CD1c-positive myeloid dendritic cell (primary cell): ENCODE measurements around the gene OXNAD1.
A peak's percentile ranks its signal among the peaks of the same experiment; 100 is the strongest.

Source experiments
- DNase-seq: peaks from one replicate; pipeline ENCODE4 v3.0.0-alpha.2; 2016; ENCODE audit errors: extremely low spot score

The OXNAD1 gene, protein sequence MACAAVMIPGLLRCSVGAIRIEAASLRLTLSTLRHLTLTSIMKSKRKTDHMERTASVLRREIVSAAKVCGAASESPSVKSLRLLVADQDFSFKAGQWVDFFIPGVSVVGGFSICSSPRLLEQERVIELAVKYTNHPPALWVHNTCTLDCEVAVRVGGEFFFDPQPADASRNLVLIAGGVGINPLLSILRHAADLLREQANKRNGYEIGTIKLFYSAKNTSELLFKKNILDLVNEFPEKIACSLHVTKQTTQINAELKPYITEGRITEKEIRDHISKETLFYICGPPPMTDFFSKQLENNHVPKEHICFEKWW

DNA sequence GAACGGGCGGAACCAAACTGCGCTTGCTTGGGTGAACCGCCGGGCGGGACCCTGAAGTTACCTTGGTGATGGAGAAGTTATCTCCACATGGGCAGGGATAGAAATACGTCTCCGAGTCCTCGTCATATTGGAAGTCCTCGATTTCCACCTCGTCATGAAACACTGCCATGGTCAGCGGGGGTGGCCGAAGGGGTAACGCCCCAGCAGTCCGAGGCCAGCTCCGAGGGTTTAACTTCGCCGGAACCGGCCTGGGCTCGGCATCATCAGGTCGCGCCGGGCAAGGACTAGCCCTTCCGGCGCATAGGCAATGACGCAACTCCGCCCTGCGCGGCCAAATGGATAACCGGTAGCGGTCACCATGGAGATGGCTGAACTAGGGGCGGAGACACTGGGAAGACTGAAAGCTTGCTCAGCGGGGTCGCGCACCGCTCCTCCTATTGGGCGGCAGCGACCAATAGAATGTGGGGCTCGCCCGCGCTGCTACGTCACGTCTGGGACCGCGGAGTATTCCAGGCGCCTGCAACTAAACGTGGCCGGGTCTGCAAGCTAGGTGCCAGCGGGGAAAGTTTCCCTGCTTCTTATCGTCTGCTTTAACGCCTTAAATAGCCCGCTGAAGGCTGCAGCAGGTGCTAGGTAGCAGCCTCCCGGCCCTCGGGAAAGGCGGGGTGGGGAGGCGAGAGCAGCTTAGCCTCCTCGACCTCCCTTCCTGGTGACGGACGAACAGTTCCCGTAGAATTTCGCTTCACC lies at the start of gene OXNAD1, which contains the start of gene DPH3:
TSS of gene OXNAD1 (plus strand) at position 505 of the 747 bp plus-strand sequence. CDS start 5,741 bp downstream, outside the sequence.
TSS of gene DPH3 (minus strand) at position 236 of the 747 bp plus-strand sequence. CDS start at position 169, 67 bp downstream.
- DNase-seq = peak; percentile 100

DNA sequence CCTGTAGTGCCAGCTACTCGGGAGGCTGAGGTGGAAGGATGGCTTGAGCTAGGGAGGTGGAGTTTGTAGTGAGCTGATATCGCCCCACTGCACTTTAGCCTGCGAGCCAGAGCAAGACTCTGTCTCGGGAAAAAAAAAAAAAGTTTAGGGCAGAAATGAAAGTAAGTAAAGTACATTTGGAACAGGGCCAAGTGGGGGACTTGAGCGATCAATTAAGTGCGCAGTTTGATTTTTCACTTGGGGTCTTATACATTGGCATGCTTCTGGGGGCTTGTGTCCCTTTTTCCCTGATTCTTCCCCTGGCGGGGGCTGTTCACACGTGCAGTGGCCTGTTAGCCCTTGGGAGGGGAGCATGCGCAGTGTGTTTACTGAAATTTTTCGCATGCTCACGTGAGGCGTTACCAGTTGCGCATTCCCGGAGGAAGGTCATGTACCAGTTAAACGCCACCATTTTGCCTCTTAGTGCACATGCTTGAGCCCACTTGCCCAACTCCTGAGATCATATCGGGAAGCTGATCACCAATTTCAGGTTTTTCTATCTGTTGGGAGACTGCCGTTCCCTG lies 48.6 kb upstream of the OXNAD1 start:
- DNase-seq = no peak

DNA sequence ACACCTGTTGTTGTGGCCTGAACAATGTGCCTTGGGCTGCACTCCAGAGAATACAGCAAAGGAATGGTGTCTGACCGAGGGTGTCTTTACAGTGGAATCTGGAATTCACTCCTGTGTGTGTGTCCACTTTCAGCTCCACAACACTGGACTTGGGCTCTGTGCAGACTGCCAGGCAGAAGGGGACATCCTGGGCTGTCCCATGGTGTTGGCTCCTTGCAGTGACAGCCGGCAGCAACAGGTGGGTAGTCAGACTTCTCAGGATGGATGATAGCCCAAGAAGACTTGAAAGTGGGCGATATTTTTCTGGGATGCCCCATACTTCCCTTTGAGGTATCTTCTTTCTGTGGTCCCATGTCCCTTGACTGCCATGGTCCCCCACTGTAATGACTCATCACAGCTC lies 45.2 kb upstream of the OXNAD1 start:
- no peak for DNase-seq

DNA sequence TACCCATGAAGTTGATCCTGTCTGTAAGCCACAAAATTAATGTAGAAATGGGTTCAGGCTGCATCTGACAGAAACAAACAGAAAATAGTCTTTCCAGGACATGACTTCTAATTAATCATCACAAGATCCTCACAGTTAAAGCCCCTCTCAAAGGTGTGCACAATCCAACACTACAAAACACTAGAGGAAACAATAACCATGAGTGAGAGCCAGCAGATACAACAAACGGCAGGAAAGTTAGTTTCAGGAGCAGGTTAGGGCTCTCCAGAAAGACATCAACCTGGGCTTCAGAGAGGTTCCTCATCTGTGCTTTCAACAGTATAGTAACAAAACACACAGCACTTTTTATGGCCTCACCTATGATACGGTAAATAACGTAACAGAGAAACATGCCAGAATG lies 43.0 kb upstream of the OXNAD1 start:
- no peak for DNase-seq

DNA sequence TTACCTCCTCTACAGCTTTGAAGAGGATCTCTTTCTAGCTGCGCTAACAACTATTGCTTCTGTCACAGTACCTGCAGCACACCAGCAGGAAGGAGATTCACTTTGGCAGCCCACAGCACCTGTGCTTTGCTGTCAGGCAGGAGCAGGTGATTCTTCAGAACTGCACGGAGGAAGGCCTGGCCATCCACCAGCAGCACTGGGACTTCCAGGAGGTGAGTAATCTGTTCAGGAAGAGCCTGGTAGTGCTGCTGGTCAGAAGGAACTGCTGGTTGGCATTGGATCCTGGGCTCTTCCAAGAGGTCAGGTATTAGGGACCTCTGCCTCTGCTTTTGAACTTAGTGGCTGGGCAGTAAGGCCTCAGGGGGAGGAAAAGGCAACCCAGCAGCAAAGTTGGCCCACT lies 42.5 kb upstream of the OXNAD1 start:
- no peak for DNase-seq

DNA sequence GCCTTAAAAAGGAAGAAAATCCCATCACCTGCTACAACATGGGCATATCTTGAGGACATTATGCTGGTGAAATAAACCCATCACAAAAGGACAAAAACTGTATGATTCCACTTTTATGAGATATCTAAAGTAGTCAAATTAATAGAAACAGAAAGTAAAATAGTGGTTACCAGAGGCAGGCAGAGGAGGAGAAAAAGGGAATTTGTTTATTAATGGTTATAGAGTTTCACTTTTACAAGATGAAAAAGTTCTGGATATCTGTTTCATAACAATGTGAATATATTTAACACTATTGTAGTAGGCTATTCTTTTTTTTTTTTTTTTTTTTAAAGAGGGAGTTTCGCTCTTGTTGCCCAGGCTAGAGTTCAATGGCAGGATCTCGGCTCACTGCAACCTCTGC lies 40.7 kb upstream of the OXNAD1 start:
- DNase-seq = no peak

DNA sequence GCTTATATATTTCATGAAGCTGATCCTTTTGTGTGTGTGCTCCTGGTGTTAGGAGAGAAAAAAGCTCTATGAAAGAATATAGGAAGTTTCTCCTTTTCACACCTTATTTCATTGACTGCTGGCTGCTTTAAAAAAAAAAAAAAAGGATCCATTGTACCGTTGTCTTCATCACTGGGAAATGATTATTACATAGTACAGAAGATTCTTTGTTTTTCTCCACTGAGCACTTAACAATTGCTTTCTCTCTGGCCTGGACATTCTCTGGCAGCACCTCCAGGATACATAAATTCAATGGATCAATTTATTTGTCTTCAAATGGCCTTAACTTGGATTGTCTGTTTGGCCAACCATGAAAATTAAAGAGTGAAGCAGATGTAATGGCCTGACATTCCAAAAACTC lies 37.4 kb upstream of the OXNAD1 start:
- no peak for DNase-seq

DNA sequence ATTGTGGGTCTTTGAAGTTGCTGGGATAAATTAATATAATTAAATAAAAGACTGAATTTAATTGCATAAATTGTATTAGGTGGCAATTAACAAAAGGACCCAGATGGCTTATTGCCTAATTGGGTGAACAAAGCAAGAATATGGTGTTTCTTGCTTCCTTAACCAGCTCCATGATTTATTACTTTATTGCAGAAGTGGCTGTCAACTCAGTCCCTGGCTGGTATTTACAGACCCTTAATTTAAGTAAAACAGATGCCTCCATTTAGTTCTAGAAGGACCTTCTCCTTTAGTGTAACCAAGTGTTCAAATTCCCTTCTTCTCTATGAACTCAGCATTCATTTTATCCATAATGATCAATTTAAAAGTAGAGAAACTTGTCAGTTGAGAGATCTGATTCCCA lies 35.3 kb upstream of the OXNAD1 start:
- DNase-seq = no peak

DNA sequence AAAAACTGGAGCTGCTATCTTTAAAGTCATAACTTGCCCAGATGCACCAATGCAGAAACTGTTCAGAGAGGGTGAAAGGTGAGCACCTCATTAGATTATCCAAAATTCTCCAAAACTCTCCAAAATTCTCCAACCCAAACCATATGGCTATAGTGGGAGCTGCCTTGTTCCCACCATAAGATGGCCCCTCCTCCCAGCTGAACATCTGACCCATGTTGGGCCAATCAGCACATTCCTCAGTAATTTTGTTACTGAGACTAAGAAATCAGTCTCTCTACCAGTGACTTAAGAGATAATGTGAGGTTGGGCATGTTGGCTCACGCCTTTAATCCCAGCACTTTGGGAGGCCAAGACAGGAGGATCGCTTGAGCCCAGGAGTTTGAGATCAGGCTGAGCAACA lies 33.0 kb upstream of the OXNAD1 start:
- DNase-seq = no peak

DNA sequence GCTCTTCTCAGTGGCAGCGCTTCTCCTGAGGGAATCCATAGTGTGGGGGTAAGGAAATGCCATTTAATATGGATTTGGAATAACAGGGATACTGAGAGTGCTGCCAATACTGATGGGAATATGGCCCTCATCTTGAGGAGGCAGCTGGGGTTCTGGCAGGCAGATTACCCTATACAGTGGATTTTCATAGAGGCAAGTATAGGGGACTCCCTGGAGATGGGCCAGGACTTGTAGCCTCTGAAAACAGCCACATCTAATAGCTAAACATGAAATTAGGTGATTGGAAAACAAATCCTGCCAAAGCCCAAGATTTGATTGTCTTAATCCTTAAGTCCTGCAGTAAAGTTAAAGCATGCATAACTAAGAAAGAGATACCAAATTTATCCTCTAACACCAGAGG lies 31.2 kb upstream of the OXNAD1 start:
- no peak for DNase-seq

DNA sequence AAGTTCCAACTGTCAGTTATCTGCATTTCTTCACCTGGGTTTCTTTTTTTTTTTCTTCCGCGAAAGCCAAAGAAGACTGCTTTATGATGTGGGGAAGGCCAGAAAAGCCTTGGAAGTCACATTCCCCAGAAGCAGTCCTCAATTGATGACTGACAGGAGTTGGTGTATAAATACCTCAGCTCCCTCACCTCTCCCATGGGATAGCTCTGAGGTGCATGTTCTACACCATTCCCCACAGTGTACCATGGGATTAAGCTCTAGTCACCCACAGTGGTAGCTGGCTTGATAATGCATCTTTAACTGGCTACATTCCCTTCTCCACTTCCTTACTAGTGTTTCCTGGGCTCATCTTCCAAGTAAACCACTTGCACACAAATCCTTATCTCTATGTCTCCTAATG lies 30.7 kb upstream of the OXNAD1 start:
- no peak for DNase-seq

DNA sequence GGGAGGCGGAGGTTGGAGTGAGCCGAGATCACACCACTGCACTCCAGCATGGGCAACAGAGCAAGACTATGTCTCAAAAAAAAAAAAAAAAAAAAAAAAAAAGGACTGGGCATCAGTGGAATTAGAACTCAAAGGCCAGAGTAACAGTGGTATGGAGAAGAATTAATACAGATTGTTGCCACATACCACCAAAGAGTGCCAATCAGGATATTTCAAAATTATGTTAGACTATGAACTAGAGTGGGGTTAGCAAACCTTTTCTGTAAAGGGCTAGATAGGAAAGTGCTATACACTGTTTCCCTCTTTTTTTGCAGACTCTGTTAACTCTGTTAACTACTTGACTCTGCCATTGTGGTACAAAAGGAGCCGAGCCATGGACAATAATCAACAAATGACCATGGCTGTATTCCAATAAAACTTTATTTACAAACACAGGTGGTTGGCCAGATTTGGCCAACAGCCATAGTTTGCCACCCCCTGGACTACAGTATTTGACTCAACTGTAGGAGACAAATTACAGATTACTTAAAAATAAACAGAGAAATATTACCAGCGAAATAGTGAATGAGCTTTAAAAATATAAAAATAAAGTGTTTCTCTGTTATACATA lies 28.9 kb upstream of the OXNAD1 start:
- no peak for DNase-seq

DNA sequence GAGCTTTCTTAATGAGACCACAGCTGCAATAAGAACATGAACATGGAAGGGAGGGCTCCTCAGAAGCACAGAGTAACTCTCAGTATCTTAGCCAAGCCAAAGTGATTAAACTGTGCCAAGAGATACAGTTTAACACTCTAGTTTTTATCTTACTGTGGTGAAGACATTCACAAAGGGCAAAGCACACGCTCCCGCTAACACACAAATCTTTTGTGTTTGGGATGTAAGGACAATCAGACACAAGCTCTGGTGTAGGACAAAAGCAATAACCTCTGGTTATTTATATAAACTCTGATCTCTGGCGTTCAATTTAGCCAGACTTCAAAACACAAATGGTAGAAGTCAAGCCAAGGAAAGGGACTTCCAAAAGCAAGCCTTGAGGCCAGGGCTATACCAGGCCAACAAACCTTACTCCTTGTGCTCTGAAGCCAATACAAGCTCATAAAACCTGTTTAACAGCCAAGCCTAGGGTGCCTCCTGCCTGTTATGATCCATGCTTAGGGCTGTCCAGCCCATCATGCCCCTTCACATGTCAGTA lies 28.1 kb upstream of the OXNAD1 start:
- no peak for DNase-seq

DNA sequence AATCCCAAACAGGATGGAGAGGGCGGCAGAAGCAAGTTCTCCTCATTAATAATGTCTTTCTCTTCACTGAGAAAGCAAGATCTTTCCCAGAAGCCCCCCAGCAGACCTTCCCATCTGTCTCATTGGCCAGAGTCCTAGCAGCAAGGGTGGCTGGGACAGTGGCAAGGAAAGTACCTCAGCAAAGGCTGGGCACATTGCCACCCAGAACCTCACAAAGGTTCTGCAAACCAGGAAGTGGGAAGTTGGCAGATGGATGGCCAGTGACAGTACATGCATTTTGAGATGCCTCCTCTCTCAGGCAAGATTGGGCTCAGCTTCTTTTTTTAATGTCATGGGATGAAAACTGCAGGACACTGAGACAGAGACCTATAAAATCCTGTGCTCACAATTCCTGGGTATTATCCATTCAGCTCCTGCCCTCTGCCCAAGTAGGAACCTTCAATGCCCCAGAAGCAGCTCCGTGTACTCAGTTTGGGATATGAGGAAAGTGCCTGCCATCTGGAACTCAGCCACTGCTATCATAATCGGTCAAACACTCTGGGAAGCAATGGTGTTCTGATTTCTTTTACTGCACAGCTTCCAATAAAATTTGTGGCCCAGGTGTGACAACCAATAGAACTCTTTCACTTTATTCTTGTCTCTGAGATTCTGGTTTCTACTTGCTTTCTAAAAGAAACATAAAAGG lies 25.8 kb upstream of the OXNAD1 start:
- DNase-seq = peak; percentile 19

DNA sequence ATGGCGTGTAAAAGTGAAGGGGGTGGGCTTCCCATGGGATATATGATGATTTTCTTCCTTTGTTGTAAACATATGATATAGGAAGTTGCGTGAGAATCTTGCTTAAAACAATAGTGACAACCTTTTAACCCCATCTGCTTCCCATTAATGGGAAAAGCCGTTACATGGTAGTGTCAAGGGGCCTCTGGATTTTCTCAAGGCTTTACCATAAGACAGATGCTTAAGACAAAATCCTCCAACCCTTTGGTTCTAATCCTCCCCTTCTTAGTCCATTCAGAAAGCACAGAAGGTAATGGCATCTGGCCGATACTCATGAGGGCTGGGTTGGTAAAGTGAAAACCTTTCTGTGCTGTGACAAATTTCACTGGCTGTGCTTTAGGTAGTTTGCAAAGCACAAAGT lies 25.2 kb upstream of the OXNAD1 start:
- DNase-seq = no peak

DNA sequence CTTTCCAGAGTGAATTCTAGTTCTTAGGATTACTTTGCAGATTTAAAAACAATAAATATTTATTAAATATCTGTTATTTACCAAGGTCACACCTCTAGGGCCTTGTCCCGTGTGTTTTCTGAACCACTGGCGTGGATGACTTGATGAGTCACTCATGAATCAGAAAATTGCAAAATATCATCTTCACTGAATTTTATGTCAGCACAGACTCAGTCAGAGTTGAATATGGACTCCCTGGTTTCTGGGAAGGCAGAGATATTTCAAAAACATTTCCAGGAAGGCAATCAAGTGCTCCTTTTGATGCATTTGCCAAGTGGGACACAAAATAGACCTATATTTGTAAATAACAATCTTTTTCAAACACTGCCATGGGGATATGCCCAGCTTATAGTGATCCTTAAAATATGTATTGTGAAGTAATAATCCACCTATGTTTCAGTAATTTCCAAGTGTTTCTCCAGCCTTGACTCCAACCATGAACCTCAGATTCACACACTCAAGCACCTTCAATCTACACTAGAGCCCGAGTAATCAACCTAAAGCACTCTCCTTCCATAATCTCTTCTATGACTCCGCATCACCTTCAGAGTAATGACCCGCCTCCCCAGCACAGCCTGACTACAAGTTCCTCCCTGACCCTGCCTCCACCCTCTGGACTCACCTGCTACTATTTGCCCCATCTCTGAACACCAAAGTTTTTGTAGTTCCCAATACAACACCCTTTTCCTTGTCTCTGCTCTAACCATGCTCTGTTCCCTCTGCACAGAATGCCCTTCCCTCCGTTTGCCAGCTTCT lies 24.6 kb upstream of the OXNAD1 start:
- DNase-seq = peak; percentile 64

DNA sequence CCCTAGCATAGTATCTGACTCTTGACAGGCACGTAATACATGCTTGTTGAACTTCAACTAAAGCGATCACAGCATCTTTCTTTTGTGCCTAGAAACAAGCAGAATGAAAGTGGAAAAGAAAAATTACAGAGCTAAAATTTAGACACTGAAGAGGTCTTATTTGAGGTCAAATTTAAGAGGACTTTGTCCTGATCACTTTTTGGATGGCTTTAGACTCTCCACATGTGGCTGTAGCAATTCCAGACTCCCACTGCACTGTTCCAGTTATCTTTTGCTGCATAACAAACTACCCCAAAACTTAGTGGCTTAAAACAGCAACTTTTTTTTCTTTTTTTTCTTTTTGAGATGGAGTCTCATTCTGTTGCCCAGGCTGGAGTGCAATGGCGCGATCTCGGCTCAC lies 23.8 kb upstream of the OXNAD1 start:
- no peak for DNase-seq

DNA sequence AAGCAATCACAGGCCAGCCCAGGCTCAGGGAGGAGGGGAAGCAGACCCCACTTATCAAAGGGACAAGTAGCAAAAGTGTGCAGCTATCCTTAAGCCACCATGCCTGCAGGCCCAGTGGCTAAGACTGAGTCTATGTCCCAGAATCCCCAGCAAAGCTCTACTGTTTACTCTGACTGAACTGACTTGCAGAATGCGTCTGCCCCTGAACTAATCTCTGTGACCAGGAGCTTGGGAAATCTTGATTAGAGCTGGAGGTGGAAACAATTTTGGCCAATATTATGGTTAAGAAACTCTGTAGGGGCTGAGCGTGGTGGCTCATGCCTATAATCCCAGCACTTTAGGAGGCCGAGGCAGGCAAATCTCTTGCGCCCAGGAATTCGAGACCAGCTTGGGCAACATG lies 22.8 kb upstream of the OXNAD1 start:
- DNase-seq = no peak

DNA sequence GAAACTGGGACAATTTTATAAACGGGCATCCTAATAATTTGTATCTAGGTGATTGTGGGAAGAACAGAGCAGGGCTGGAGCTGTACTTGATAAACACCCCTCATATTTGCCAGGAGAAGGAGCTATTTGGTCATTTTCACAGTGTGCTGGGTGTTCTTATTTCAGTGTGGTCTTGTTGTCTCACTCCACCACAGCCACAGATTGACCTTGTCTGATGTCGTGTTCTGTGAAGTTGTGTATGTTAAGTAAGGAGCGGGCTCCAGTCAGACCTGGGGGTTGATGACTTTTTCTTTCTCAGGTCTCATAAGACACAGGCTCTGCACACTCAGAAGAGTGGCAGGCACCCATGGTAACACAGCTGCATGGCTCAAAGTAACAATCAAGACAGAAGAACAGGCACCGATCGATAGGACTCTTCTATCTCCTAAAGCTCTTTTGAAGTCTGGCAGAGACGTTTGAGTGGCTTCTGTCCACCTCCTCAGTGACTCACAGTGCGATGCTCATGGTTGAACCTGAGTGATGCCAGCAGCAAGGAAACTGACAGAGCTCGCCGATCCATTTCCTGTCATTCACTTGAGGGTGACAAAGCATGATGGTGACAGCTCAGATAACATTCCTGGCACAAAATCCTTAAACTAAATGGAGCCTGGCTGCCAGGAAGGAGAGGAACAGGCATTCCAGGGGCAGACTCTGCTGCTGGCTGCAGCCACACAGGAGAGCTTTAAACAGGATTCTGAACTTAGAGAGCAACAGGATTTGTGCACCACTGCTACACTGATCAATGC lies 21.1 kb upstream of the OXNAD1 start:
- no peak for DNase-seq

DNA sequence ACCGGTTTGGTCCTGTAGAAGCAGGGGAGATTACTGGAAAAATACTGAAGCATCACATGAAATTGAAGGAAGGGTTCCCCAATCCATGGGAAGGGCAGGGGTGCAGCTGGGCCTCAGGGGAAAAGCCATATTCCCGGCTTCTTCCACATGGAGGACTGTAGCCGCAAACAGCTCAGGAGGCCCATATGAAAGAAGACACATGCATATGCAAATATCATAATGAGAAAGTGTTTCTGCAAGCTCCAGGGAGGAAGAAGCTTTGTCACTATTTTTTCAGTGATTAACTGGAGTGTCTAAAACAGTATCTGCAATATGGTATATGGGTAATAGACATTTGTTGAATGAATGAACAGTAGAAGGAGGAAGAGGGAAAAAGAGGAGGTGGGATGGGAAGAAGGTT lies 19.4 kb upstream of the OXNAD1 start:
- no peak for DNase-seq
